ENCODE data around the gene FCER2.

DNA sequence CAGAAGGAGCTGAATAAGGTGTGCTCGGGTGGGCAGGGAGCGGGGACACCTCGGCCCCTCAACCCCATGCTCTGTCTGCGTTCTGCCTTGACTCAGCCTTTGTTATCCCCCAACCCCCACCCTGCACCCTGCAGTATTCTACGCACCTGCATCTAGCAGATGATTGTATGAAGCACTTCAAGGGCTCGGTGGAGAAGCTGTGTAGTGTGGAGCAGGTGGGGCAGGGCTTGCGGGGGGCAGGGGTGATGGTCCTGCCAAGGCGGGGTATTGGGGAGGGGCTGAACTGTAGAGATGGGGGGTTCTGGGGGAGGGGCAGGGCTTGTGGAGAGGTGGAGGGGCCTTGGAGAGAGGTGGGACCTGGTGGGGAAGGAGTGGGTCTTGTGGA, 58.9 kb downstream of the FCER2 start:
- TF ChIP-seq EP300 (IDR thresholded peaks at IDR 0.05) (no peak), POLR2A (IDR thresholded peaks at IDR 0.05) (no peak)
- TF ChIP-seq, protein P1, sequence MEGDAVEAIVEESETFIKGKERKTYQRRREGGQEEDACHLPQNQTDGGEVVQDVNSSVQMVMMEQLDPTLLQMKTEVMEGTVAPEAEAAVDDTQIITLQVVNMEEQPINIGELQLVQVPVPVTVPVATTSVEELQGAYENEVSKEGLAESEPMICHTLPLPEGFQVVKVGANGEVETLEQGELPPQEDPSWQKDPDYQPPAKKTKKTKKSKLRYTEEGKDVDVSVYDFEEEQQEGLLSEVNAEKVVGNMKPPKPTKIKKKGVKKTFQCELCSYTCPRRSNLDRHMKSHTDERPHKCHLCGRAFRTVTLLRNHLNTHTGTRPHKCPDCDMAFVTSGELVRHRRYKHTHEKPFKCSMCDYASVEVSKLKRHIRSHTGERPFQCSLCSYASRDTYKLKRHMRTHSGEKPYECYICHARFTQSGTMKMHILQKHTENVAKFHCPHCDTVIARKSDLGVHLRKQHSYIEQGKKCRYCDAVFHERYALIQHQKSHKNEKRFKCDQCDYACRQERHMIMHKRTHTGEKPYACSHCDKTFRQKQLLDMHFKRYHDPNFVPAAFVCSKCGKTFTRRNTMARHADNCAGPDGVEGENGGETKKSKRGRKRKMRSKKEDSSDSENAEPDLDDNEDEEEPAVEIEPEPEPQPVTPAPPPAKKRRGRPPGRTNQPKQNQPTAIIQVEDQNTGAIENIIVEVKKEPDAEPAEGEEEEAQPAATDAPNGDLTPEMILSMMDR (IDR thresholded peaks at IDR 0.05) = no peak
